ENCODE data around the gene SCARB2.

SCARB2 gene

GRCh38 chr4:76198411-76199237 is 15.0 kb downstream of the SCARB2 start:
- DNase-seq: peak; percentile 81 to 83

GRCh38 chr4:76197971-76198410 is 15.6 kb downstream of the SCARB2 start:
- peak; percentile 80 to 87 for DNase-seq

- no peak for DNase-seq
Measured at GRCh38 chr4:76197031-76197743, 16.4 kb downstream of the SCARB2 start.

- DNase-seq: no peak
Measured at GRCh38 chr4:76196376-76196775, 17.2 kb downstream of the SCARB2 start.

- no peak for DNase-seq
Measured at GRCh38 chr4:76195326-76195725, 18.3 kb downstream of the SCARB2 start.

GRCh38 chr4:76194325-76194724 is 19.3 kb downstream of the SCARB2 start:
- DNase-seq: no peak

GRCh38 chr4:76192236-76192635 is 21.4 kb downstream of the SCARB2 start:
- no peak for DNase-seq

- no peak for DNase-seq
Measured at GRCh38 chr4:76188557-76188956, 25.1 kb downstream of the SCARB2 start.

- no peak for DNase-seq
Measured at GRCh38 chr4:76188149-76188548, 25.5 kb downstream of the SCARB2 start.

- DNase-seq: no peak
Measured at GRCh38 chr4:76187152-76187551, 26.5 kb downstream of the SCARB2 start.

- DNase-seq: no peak
Measured at GRCh38 chr4:76182463-76182862, 31.2 kb downstream of the SCARB2 start.

- DNase-seq: peak; percentile 82 to 87
Measured at GRCh38 chr4:76179398-76180318, 34.0 kb downstream of the SCARB2 start.

GRCh38 chr4:76178296-76178695 is 35.3 kb downstream of the SCARB2 start:
- no peak for DNase-seq

- no peak for DNase-seq
Measured at GRCh38 chr4:76177709-76178108, 35.9 kb downstream of the SCARB2 start.

- DNase-seq: no peak
Measured at GRCh38 chr4:76175336-76175735, 38.3 kb downstream of the SCARB2 start.

GRCh38 chr4:76174216-76174615 is 39.4 kb downstream of the SCARB2 start:
- no peak for DNase-seq

- no peak for DNase-seq
Measured at GRCh38 chr4:76168688-76169087, 44.9 kb downstream of the SCARB2 start.

GRCh38 chr4:76166480-76166879 is 47.1 kb downstream of the SCARB2 start:
- no peak for DNase-seq

GRCh38 chr4:76160355-76160754 is 53.3 kb downstream of the SCARB2 start:
- no peak for DNase-seq

GRCh38 chr4:76156635-76157034 is 57.0 kb downstream of the SCARB2 start:
- DNase-seq: no peak

GRCh38 chr4:76155979-76156378 is 57.6 kb downstream of the SCARB2 start:
- no peak for DNase-seq

- peak in 1 of 2 donors; percentile 60 for DNase-seq
Measured at GRCh38 chr4:76153356-76153755, 60.3 kb downstream of the SCARB2 start.
